SK-N-SH (cell line): ENCODE measurements around the gene MAPK14. TPM values are rescaled to one million over a fixed set of nuclear protein-coding genes. Genes with fewer than 3 reads are reported as not detected.
"Not testable (repeated sequence)": the region's sequence is repeated elsewhere in the genome, so short reads cannot be mapped to it uniquely, and the experiment has no call there.

Experiments used
- CTCF ChIA-PET: fragments of 300-600, 350-600 bp; formaldehyde crosslinking; extraction: SDS; loops from one replicate; lab custom pipeline; 2021; lab: Yijun Ruan, JAX
- POLR2A ChIA-PET: fragments of 350-600 bp; sonication (Branson Sonifier 250); formaldehyde crosslinking; extraction: SDS; loops from one replicate; lab custom pipeline; 2020; ENCODE audit warnings: antibody characterized with exemption, inconsistent platforms; lab: Yijun Ruan, JAX
- DNase-seq: peaks from one replicate; pipeline ENCODE4 v3.0.0; 2012
- H2AFZ ChIP-seq: fragments of 200-600 bp; sonication (generic); 2 replicates; pipeline ENCODE4 v1.8.1; 2016; ENCODE audit warnings: antibody characterized with exemption, mild to moderate bottlenecking, low read depth
- H3F3A ChIP-seq: fragments of 200-600 bp; sonication (generic); replicated peaks from 2 replicates; pipeline ENCODE3; 2016; ENCODE audit warnings: antibody characterized with exemption, mild to moderate bottlenecking; ENCODE audit not compliant: insufficient read depth
- H3K27ac ChIP-seq, 2 experiments: fragments of 200-500 bp in 1 of 2; fragments of 200-600 bp in 1 of 2; sonication (Bioruptor generic) in 1 of 2; sonication (generic), shearing (Covaris generic) in 1 of 2; 2 replicates each; pipeline versions ENCODE4 v1.5.1 to v1.6.1; 2014 to 2016; ENCODE audit warnings: low read depth in 2 of 2, inconsistent platforms in 1 of 2, low read length in 1 of 2, mild to moderate bottlenecking in 1 of 2, mixed read lengths in 1 of 2
- H3K27me3 ChIP-seq: fragments of 200-600 bp; sonication (generic), shearing (Covaris generic); 2 replicates; pipeline ENCODE4 v1.6.1; 2016; ENCODE audit warnings: mixed run types; ENCODE audit not compliant: insufficient read depth
- H3K36me3 ChIP-seq, 2 experiments: fragments of 200-500 bp in 1 of 2; fragments of 200-600 bp in 1 of 2; sonication (Bioruptor generic) in 1 of 2; sonication (generic) in 1 of 2; replicated peaks in 1 of 2; 2 replicates each; pipeline versions ENCODE3 to v1.5.1; 2014 to 2016; ENCODE audit warnings: low read length in 1 of 2, mild to moderate bottlenecking in 1 of 2; ENCODE audit not compliant: insufficient read depth in 2 of 2, control insufficient read depth in 1 of 2
- H3K4me1 ChIP-seq, 2 experiments: fragments of 200-500 bp in 1 of 2; fragments of 200-600 bp in 1 of 2; sonication (Bioruptor generic) in 1 of 2; sonication (generic), shearing (Covaris generic) in 1 of 2; 2 replicates each; pipeline versions ENCODE4 v1.5.1 to v1.6.1; 2014 to 2016; ENCODE audit warnings: low read depth in 1 of 2, low read length in 1 of 2, mixed run types in 1 of 2; ENCODE audit not compliant: insufficient read depth in 2 of 2, control insufficient read depth in 1 of 2
- H3K4me2 ChIP-seq: fragments of 200-600 bp; sonication (generic), shearing (Covaris generic); 2 replicates; pipeline ENCODE4 v1.6.1; 2017; ENCODE audit warnings: mixed run types
- H3K4me3 ChIP-seq, 2 experiments: fragments of 200-500 bp in 1 of 2; fragments of 200-600 bp in 1 of 2; sonication (Bioruptor generic) in 1 of 2; sonication (generic), shearing (Covaris generic) in 1 of 2; 2 replicates each; pipeline versions ENCODE4 v1.5.1 to v1.8.1; 2014 to 2016; ENCODE audit warnings: low read depth in 2 of 2, inconsistent platforms in 1 of 2, low read length in 1 of 2, mild to moderate bottlenecking in 1 of 2, mixed read lengths in 1 of 2, moderate library complexity in 1 of 2
- H3K79me2 ChIP-seq: fragments of 200-600 bp; sonication (generic); 2 replicates; pipeline ENCODE4 v1.8.1; 2017; ENCODE audit warnings: mild to moderate bottlenecking; ENCODE audit not compliant: insufficient read depth
- H3K9ac ChIP-seq: fragments of 200-600 bp; sonication (generic); 2 replicates; pipeline ENCODE4 v1.6.1; 2017; ENCODE audit warnings: mixed run types
- H3K9me2 ChIP-seq: fragments of 200-600 bp; sonication (generic); 2 replicates; pipeline ENCODE4 v1.6.1; 2017; ENCODE audit warnings: mixed run types
- H3K9me3 ChIP-seq: fragments of 200-600 bp; sonication (generic); 2 replicates; pipeline ENCODE4 v1.6.1; 2017; ENCODE audit warnings: mixed run types, mild to moderate bottlenecking, moderate library complexity
- H4K20me1 ChIP-seq: fragments of 200-600 bp; sonication (generic); 2 replicates; pipeline ENCODE4 v1.6.1; 2017; ENCODE audit warnings: mild to moderate bottlenecking, mixed run types; ENCODE audit not compliant: insufficient read depth
- RAD21 ChIP-seq: IDR thresholded peaks from 2 replicates; pipeline ENCODE4 v1.6.1; 2012; ENCODE audit warnings: mild to moderate bottlenecking, low read length
- RXRA ChIP-seq: IDR thresholded peaks from 2 replicates; pipeline ENCODE4 v1.4.0; 2012; ENCODE audit warnings: low read depth, mild to moderate bottlenecking, borderline replicate concordance
- TEAD4 ChIP-seq: IDR thresholded peaks from 2 replicates; pipeline ENCODE4 v1.4.0; 2012; ENCODE audit warnings: mild to moderate bottlenecking, borderline replicate concordance; ENCODE audit not compliant: insufficient read depth
- USF1 ChIP-seq: IDR thresholded peaks from 2 replicates; pipeline ENCODE4 v1.4.0; 2012; ENCODE audit warnings: low read depth, borderline replicate concordance
- WGBS: methylation state at CpG from one replicate; pipeline ENCODE4 v1.1.6; 2017; ENCODE audit warnings: low lambda C conversion rate; 5-methylcytosine and 5-hydroxymethylcytosine counted together
- polyA plus RNA-seq, 3 experiments: library from polyadenylated mRNA; depleted of rRNA; stranded (reverse); fragments of >200 nt; gene quantifications; 2 replicates each; pipeline ENCODE4 v1.2.3, GENCODE V29; 2012
- TF ChIP-seq, protein P1 (sequence below): IDR thresholded peaks from 2 replicates; pipeline ENCODE4; 2012
- TF ChIP-seq, protein P2 (sequence below): IDR thresholded peaks from 2 replicates; pipeline ENCODE4 v1.4.0; 2012; ENCODE audit warnings: low read depth, borderline replicate concordance

Gene MAPK14
- polyA plus RNA-seq, 1 of the 3 experiments (the other 2 are of a cell fraction) = 19.8 TPM

GRCh38 chr6:35984701-35985100, 42.9 kb upstream of the MAPK14 start (continued):
- TF ChIP-seq RAD21 = no peak

DNA sequence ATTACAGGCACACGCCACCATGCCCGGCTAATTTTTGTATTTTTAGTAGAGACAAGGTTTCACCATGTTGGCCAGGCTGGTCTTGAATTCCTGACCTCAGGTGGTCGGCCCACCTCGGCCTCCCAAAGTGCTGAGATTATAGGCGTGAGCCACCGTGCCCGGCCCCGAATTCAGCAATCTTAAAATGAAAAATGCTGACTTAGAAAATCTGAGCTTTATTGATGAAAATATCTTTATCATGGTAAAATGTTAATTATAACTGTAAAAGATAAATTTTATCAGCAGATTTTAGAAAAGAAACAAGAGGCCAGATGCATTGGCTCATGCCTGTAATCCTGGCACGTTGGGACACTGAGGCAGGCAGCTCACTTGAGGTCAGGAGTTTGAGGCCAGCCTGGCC, 39.6 kb upstream of the MAPK14 start:
- H3K4me1 ChIP-seq, DNase-seq, H3K9me3 ChIP-seq, H3K27ac ChIP-seq, H3K27me3 ChIP-seq, H3K4me3 ChIP-seq, POLR2A ChIA-PET, H3K9me2 ChIP-seq, H3K79me2 ChIP-seq, H4K20me1 ChIP-seq, H2AFZ ChIP-seq, H3K36me3 ChIP-seq, H3K9ac ChIP-seq, H3F3A ChIP-seq, H3K4me2 ChIP-seq: not testable (repeated sequence)
- CTCF ChIA-PET = interaction anchor here (0.7 kb wide), 1 partner anchor 9 kb away, joined by 3 read pairs; no protein-coding TSS in a partner anchor
- WGBS = 79% methylated on average over 9 of the region's 9 CpGs

DNA sequence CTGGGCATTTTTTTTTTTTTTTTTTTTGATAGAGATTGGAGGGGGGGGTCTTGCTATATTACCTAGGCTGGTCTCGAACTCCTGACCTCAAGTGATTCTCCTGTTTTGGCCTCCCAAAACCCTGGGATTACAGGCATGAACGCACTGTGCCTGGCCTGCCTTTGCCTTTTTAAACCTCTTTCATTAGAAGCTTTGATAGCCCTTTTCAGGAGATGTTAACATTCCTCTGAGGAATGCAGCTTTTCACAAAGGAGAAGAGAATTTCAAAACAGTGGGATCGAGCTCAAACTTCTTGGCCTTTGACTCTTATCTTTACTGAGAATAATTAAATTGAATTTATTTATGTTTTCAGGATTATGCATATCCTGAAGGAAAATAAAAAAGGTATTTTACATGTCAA, 34.5 kb upstream of the MAPK14 start:
- H3K27me3 ChIP-seq = no peaks in the 10 kb centered on the region
- H4K20me1 ChIP-seq = no peaks in the 10 kb centered on the region
- ChIA-PET CTCF (interaction anchor here (2.4 kb wide), 1 partner anchor 102 kb away, joined by 8 read pairs; no protein-coding TSS in a partner anchor), POLR2A (no interaction called here)
- no peaks in the 10 kb centered on the region for H3K9me2 ChIP-seq
- 51% methylated on average over 3 of the region's 3 CpGs for WGBS
- DNase-seq = no peak
- H3K4me1 ChIP-seq = no peaks in the 10 kb centered on the region
- H3K9ac ChIP-seq = no peak overlapping the region
- no peaks in the 10 kb centered on the region for H3F3A ChIP-seq
- no peak overlapping the region for H3K4me3 ChIP-seq
- no peak overlapping the region for H3K4me2 ChIP-seq
- no peaks in the 10 kb centered on the region for H3K79me2 ChIP-seq
- H3K36me3 ChIP-seq = no peaks in the 10 kb centered on the region
- no peak overlapping the region for H3K27ac ChIP-seq
- TF ChIP-seq, protein P1, sequence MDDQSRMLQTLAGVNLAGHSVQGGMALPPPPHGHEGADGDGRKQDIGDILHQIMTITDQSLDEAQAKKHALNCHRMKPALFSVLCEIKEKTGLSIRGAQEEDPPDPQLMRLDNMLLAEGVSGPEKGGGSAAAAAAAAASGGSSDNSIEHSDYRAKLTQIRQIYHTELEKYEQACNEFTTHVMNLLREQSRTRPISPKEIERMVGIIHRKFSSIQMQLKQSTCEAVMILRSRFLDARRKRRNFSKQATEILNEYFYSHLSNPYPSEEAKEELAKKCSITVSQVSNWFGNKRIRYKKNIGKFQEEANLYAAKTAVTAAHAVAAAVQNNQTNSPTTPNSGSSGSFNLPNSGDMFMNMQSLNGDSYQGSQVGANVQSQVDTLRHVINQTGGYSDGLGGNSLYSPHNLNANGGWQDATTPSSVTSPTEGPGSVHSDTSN = no peak
- TF ChIP-seq TEAD4 (no peak), USF1 (no peak), RXRA (no peak)
- TF ChIP-seq, protein P2, sequence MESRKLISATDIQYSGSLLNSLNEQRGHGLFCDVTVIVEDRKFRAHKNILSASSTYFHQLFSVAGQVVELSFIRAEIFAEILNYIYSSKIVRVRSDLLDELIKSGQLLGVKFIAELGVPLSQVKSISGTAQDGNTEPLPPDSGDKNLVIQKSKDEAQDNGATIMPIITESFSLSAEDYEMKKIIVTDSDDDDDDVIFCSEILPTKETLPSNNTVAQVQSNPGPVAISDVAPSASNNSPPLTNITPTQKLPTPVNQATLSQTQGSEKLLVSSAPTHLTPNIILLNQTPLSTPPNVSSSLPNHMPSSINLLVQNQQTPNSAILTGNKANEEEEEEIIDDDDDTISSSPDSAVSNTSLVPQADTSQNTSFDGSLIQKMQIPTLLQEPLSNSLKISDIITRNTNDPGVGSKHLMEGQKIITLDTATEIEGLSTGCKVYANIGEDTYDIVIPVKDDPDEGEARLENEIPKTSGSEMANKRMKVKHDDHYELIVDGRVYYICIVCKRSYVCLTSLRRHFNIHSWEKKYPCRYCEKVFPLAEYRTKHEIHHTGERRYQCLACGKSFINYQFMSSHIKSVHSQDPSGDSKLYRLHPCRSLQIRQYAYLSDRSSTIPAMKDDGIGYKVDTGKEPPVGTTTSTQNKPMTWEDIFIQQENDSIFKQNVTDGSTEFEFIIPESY = no peak
- H2AFZ ChIP-seq = no peak overlapping the region
- H3K9me3 ChIP-seq = no peaks in the 10 kb centered on the region
